Cardiac muscle cell (in vitro differentiated cells and primary cell): ENCODE results near the gene C4orf46. TPM values are rescaled to one million over a fixed set of nuclear protein-coding genes. Genes with fewer than 3 reads are reported as not detected.
"Not testable (repeated sequence)": the region's sequence is repeated elsewhere in the genome, so short reads cannot be mapped to it uniquely, and the experiment has no call there.

Experiments
- DNase-seq, 2 donors: peaks; one replicate each; pipeline versions ENCODE4 v3.0.0 to v3.0.0-alpha.2; 2010 to 2017; ENCODE audit warnings: low read depth in 1 of 2, low spot score in 1 of 2
- H3K27ac ChIP-seq: fragments of 200-600 bp; sonication (generic); 2 replicates; pipeline ENCODE4 v1.5.1; 2016
- H3K27me3 ChIP-seq: fragments of 200-600 bp; sonication (generic); 2 replicates; pipeline ENCODE4 v1.6.0; 2016; ENCODE audit warnings: control low read depth
- H3K36me3 ChIP-seq: fragments of 200-600 bp; sonication (generic); 2 replicates; pipeline ENCODE4 v1.5.1; 2016; ENCODE audit warnings: control low read depth
- H3K4me1 ChIP-seq: fragments of 200-600 bp; sonication (generic); 2 replicates; pipeline ENCODE4 v1.8.1; 2017; ENCODE audit warnings: low read depth, mild to moderate bottlenecking, mixed run types
- H3K4me3 ChIP-seq: fragments of 200-600 bp; sonication (generic); 2 replicates; pipeline ENCODE4 v1.5.1; 2016; ENCODE audit warnings: mild to moderate bottlenecking
- H3K9me3 ChIP-seq: fragments of 200-600 bp; sonication (generic); 2 replicates; pipeline ENCODE4 v1.5.1; 2017; ENCODE audit warnings: low read depth, mild to moderate bottlenecking, control low read depth
- CTCF ChIP-seq: IDR thresholded peaks from 2 replicates; pipeline ENCODE4 v1.5.1; 2012; ENCODE audit warnings: low read depth, mild to moderate bottlenecking, low read length
- polyA plus RNA-seq: library from polyadenylated mRNA; unstranded; fragments of >200 nt; fragmentation: Nextera tagmentation; extraction: Ambion mirVana; gene quantifications from 2 replicates; pipeline ENCODE4 v1.2.1, GENCODE V29; 2016
- total RNA-seq: library from RNA; depleted of rRNA; stranded (reverse); fragments of >200 nt; gene quantifications from 2 replicates; pipeline ENCODE4 v1.2.3, GENCODE V29; 2016

C4orf46 gene
- total and polyA plus RNA-seq, 2 experiments from 2014 or later = 8.8 to 9.5 TPM

GRCh38 chr4:158664806-158665205, 6.9 kb downstream of the C4orf46 start:
- H3K36me3 ChIP-seq = no peaks in the 10 kb centered on the region
- no peak overlapping the region for H3K4me3 ChIP-seq
- no peak overlapping the region for H3K27ac ChIP-seq
- H3K9me3 ChIP-seq = no peaks in the 10 kb centered on the region
- no peaks in the 10 kb centered on the region for H3K4me1 ChIP-seq
- no peak for TF ChIP-seq CTCF
- no peaks in the 10 kb centered on the region for H3K27me3 ChIP-seq
- no peak for DNase-seq

- not testable (repeated sequence) for H3K27ac ChIP-seq, H3K9me3 ChIP-seq, H3K36me3 ChIP-seq, H3K4me1 ChIP-seq, H3K27me3 ChIP-seq, H3K4me3 ChIP-seq
- peak in 1 of 2 donors; percentile 64 for DNase-seq
Observed at GRCh38 chr4:158663707-158664625, 7.7 kb downstream of the C4orf46 start.

- not testable (repeated sequence) for H3K36me3 ChIP-seq, H3K4me1 ChIP-seq, H3K27ac ChIP-seq, H3K9me3 ChIP-seq, H3K27me3 ChIP-seq, DNase-seq, H3K4me3 ChIP-seq
Observed at GRCh38 chr4:158663255-158663654, 8.4 kb downstream of the C4orf46 start.

GRCh38 chr4:158657291-158657690, 14.4 kb downstream of the C4orf46 start:
- DNase-seq = no peak
- no peaks in the 10 kb centered on the region for H3K9me3 ChIP-seq
- no peaks in the 10 kb centered on the region for H3K27me3 ChIP-seq
- no peak overlapping the region for H3K4me3 ChIP-seq
- no peak for TF ChIP-seq CTCF
- H3K27ac ChIP-seq = no peak overlapping the region
- no peaks in the 10 kb centered on the region for H3K4me1 ChIP-seq
- no peaks in the 10 kb centered on the region for H3K36me3 ChIP-seq

- Histone ChIP-seq H3K36me3 (no peaks in the 10 kb centered on the region), H3K9me3 (no peaks in the 10 kb centered on the region), H3K27me3 (no peaks in the 10 kb centered on the region), H3K4me3 (no peak overlapping the region), H3K27ac (no peak overlapping the region), H3K4me1 (no peaks in the 10 kb centered on the region)
- no peak for DNase-seq
- no peak for TF ChIP-seq CTCF
Observed at GRCh38 chr4:158656439-158656838, 15.2 kb downstream of the C4orf46 start.

GRCh38 chr4:158652920-158653319, 18.8 kb downstream of the C4orf46 start:
- Histone ChIP-seq H3K4me3 (no peak overlapping the region), H3K4me1 (no peaks in the 10 kb centered on the region), H3K9me3 (no peaks in the 10 kb centered on the region), H3K27ac (no peak overlapping the region), H3K27me3 (no peaks in the 10 kb centered on the region), H3K36me3 (no peaks in the 10 kb centered on the region)
- no peak for DNase-seq
- no peak for TF ChIP-seq CTCF
